Gastrocnemius medialis (tissue), 4 donors: Measurements from ENCODE around the gene FUT7. TPM values are rescaled to one million over a fixed set of nuclear protein-coding genes. Genes with fewer than 3 reads are reported as not detected.
"Not testable (repeated sequence)": the region's sequence is repeated elsewhere in the genome, so short reads cannot be mapped to it uniquely, and the experiment has no call there.

Experiments
- ATAC-seq, 2 donors: fragments of 150-250 bp; one replicate each; pipeline ENCODE4 v1.9.1; 2016
- DNase-seq, 2 donors: peaks; one replicate each; pipeline ENCODE4 v3.0.0-alpha.2; 2019
- H3K27ac ChIP-seq, 4 donors: fragments of 200-600 bp; sonication (generic); 1 replicate in 1 of 4; 2 replicates in 3 of 4; pipeline ENCODE4 v1.5.1; 2016 to 2018; ENCODE audit warnings: mild to moderate bottlenecking in 2 of 4, moderate library complexity in 1 of 4
- H3K27me3 ChIP-seq, 3 donors: fragments of 200-600 bp; sonication (generic) in 2 of 3; 1 replicate in 1 of 3; 2 replicates in 2 of 3; pipeline versions ENCODE4 v1.5.1 to v1.6.0; 2016 to 2019; ENCODE audit warnings: mild to moderate bottlenecking in 1 of 3, moderate library complexity in 1 of 3
- H3K36me3 ChIP-seq, 2 donors: fragments of 200-600 bp; sonication (generic) in 1 of 2; one replicate each; pipeline ENCODE4 v1.5.1; 2017 to 2018
- H3K4me1 ChIP-seq, 2 donors: fragments of 200-600 bp; sonication (generic) in 1 of 2; one replicate each; pipeline ENCODE4 v1.5.1; 2016 to 2017; ENCODE audit warnings: mild to moderate bottlenecking in 2 of 2
- H3K4me3 ChIP-seq, 4 donors: fragments of 200-600 bp; sonication (generic) in 3 of 4; 1 replicate in 1 of 4; 2 replicates in 3 of 4; pipeline ENCODE4 v1.5.1; 2016 to 2019; ENCODE audit warnings: mild to moderate bottlenecking in 2 of 4
- H3K9me3 ChIP-seq, 3 donors: fragments of 200-600 bp; sonication (generic) in 2 of 3; 1 replicate in 1 of 3; 2 replicates in 2 of 3; pipeline ENCODE4 v1.5.1; 2016 to 2019
- CTCF ChIP-seq, 5 experiments: fragments of 450-650 bp in 3 of 5; fragments of 200-600 bp in 2 of 5; sonication (generic) in 2 of 5; IDR thresholded peaks in 4 of 5; conservative IDR thresholded peaks in 1 of 5; 1 replicate in 4 of 5; 2 replicates in 1 of 5; pipeline ENCODE4 v1.5.1; 2016 to 2019; ENCODE audit warnings: antibody characterized with exemption in 5 of 5, mild to moderate bottlenecking in 3 of 5, moderate library complexity in 3 of 5
- POLR2A ChIP-seq, 2 donors: fragments of 450-650 bp; IDR thresholded peaks; one replicate each; pipeline ENCODE4 v1.6.1; 2017; ENCODE audit warnings: antibody characterized with exemption in 2 of 2, mild to moderate bottlenecking in 2 of 2, moderate library complexity in 2 of 2
- in situ Hi-C, 4 donors: fragments of 200-750 bp; cut with MboI; loops; one replicate each; pipeline versions ENCODE4 v1.15.0 to v1.8.0; 2017; ENCODE audit warnings: low sequenced_read_pairs in 4 of 4
- intact Hi-C: fragments of 100-400 bp; cut with DNase I; formaldehyde crosslinking; loops from one replicate; pipeline ENCODE4 v1.15.1; 2023; ENCODE audit warnings: low total_unique reads
- total RNA-seq, 4 donors: library from RNA; depleted of rRNA; stranded (reverse); fragments of >200 nt; gene quantifications; one replicate each; pipeline versions ENCODE4 v1.1.0 to v1.2.3, GENCODE V29; 2016

FUT7 gene
- total RNA-seq, 4 donors from 2014 or later: not detected

GRCh38 chr9:137063311-137064026 lies 31.6 kb upstream of the FUT7 start:
- H3K4me3 ChIP-seq: no peak overlapping the region
- intact Hi-C loops: no loop called here

GRCh38 chr9:137062798-137063197 lies 30.9 kb upstream of the FUT7 start:
- DNase-seq, intact Hi-C loops, ATAC-seq: not testable (repeated sequence)

More at GRCh38 chr9:137063311-137064026, 31.6 kb upstream of the FUT7 start:
- in situ Hi-C loops: no loop called here
- H3K36me3 ChIP-seq: no peaks in the 10 kb centered on the region
- no peak overlapping the region for H3K27ac ChIP-seq
- no peaks in the 10 kb centered on the region for H3K9me3 ChIP-seq
- H3K27me3 ChIP-seq: no peaks in the 10 kb centered on the region
- TF ChIP-seq CTCF (IDR thresholded peaks at IDR 0.05 in 4 of 5, conservative IDR thresholded peaks at IDR 0.05 in 1 of 5) (no peak), POLR2A (IDR thresholded peaks at IDR 0.05) (no peak)
- DNase-seq (no peak), ATAC-seq (no peak)
- peaks cover 0 to 7% of the 10 kb centered on the region in 2 donors for H3K4me1 ChIP-seq

GRCh38 chr9:137062384-137062783 lies 30.5 kb upstream of the FUT7 start:
- Histone ChIP-seq H3K27ac (no peak overlapping the region), H3K4me3 (no peak overlapping the region)
- in situ Hi-C loops: no loop called here

More at GRCh38 chr9:137062798-137063197, 30.9 kb upstream of the FUT7 start:
- H3K27me3 ChIP-seq, H3K27ac ChIP-seq, H3K9me3 ChIP-seq, H3K4me1 ChIP-seq, H3K36me3 ChIP-seq, in situ Hi-C loops, H3K4me3 ChIP-seq: not testable (repeated sequence)

GRCh38 chr9:137058521-137059234 lies 26.8 kb upstream of the FUT7 start:
- peaks cover 4 to 26% (median 21%) of the 10 kb centered on the region in 3 donors for H3K27me3 ChIP-seq
- no peak for ATAC-seq
- no peaks in the 10 kb centered on the region for H3K9me3 ChIP-seq
- peaks cover 6 to 12% of the 10 kb centered on the region in 2 donors for H3K4me1 ChIP-seq
- intact Hi-C loops (no loop called here), in situ Hi-C loops (no loop called here)
- no peak for DNase-seq
- no peaks in the 10 kb centered on the region for H3K36me3 ChIP-seq
- TF ChIP-seq CTCF (IDR thresholded peaks at IDR 0.05 in 4 of 5, conservative IDR thresholded peaks at IDR 0.05 in 1 of 5) (no peak), POLR2A (IDR thresholded peaks at IDR 0.05) (no peak)
- H3K4me3 ChIP-seq: no peak overlapping the region
- H3K27ac ChIP-seq: no peak overlapping the region

More at GRCh38 chr9:137062384-137062783, 30.5 kb upstream of the FUT7 start:
- TF ChIP-seq CTCF (IDR thresholded peaks at IDR 0.05 in 4 of 5, conservative IDR thresholded peaks at IDR 0.05 in 1 of 5) (no peak), POLR2A (IDR thresholded peaks at IDR 0.05) (no peak)
- no peak for ATAC-seq
- Histone ChIP-seq H3K27me3 (no peaks in the 10 kb centered on the region), H3K4me1 (peaks cover 0 to 7% of the 10 kb centered on the region in 2 donors), H3K36me3 (no peaks in the 10 kb centered on the region), H3K9me3 (no peaks in the 10 kb centered on the region)
- DNase-seq: no peak
- intact Hi-C loops: no loop called here

- in situ Hi-C loops (no loop called here), intact Hi-C loops (no loop called here)
- H3K9me3 ChIP-seq: no peaks in the 10 kb centered on the region
- no peaks in the 10 kb centered on the region for H3K36me3 ChIP-seq
- DNase-seq (no peak), ATAC-seq (no peak)
- H3K27ac ChIP-seq: no peak overlapping the region
- H3K4me3 ChIP-seq: no peak overlapping the region
- H3K4me1 ChIP-seq: peaks cover 6 to 12% of the 10 kb centered on the region in 2 donors
- peaks cover 11 to 37% (median 30%) of the 10 kb centered on the region in 3 donors for H3K27me3 ChIP-seq
- TF ChIP-seq CTCF (IDR thresholded peaks at IDR 0.05 in 4 of 5, conservative IDR thresholded peaks at IDR 0.05 in 1 of 5): no peak
- no peak for TF ChIP-seq POLR2A (IDR thresholded peaks at IDR 0.05)
Measured at GRCh38 chr9:137057545-137057944, 25.7 kb upstream of the FUT7 start.
